Adipocyte (in vitro differentiated cells): ENCODE data around the gene ZFX.

Experiments used
- DNase-seq: peaks from one replicate; pipeline ENCODE4 v3.0.0-alpha.2; 2015; ENCODE audit warnings: low read depth
- H3K27me3 ChIP-seq: replicated peaks from 2 replicates; pipeline ENCODE4 v1.7.0; 2013; ENCODE audit warnings: mild to moderate bottlenecking, low read length, moderate library complexity; ENCODE audit not compliant: control insufficient read depth, insufficient read depth
- H3K36me3 ChIP-seq: 2 replicates; pipeline ENCODE4 v1.7.0; 2013; ENCODE audit warnings: low read length, mild to moderate bottlenecking, moderate library complexity; ENCODE audit not compliant: control insufficient read depth, insufficient read depth, severe bottlenecking
- H3K4me1 ChIP-seq: 2 replicates; pipeline ENCODE4 v1.7.0; 2013; ENCODE audit warnings: mild to moderate bottlenecking, low read length, moderate library complexity; ENCODE audit not compliant: control insufficient read depth, insufficient read depth
- H3K4me3 ChIP-seq: 2 replicates; pipeline ENCODE4 v1.7.0; 2013; ENCODE audit warnings: mild to moderate bottlenecking, low read length, moderate library complexity
- H3K9ac ChIP-seq: 2 replicates; pipeline ENCODE4 v1.7.0; 2013; ENCODE audit warnings: mild to moderate bottlenecking, low read length, moderate library complexity
- H3K9me3 ChIP-seq: 2 replicates; pipeline ENCODE4 v1.7.0; 2013; ENCODE audit warnings: mild to moderate bottlenecking, low read length, moderate library complexity; ENCODE audit not compliant: control insufficient read depth

ZFX gene

DNA sequence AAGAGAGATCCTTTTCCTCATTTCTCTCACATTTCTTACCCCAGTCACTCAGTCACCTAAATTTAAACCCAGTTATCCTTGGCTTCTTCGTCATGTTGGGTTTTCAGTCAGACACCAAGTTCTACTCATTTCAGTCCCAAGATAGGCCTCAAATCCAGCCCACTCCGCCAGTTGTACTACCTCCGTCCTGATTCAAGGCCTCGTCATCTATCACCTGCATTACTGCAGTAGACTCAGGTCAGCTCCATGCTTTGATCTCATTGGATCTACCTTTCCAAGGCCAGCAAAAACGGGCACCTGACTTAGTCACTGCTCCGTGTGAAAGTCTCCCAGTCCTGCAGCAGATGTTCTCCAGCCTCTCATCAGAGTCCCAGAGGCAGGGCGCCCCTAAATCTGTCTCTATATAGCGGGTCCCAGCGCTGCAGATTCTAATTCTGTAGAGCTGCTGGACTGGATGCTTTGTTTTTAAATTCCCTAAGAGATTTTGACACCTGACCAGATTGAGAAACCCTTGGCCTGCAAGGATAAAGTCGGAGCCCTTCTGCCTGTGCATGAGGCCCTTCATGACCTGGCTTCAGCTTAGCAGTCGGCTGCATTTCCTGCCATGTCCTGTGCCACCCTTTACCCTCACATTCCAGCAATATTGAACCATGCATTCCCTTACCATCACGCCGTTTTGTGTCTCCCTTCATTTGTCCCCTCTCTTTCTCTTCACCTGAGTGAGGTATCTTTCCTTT, 53.7 kb downstream of the ZFX start:
- Histone ChIP-seq H3K4me1 (peaks cover 49% of the 10 kb centered on the region), H3K4me3 (no peak overlapping the region), H3K9me3 (no peaks in the 10 kb centered on the region), H3K9ac (no peak overlapping the region), H3K27me3 (no peaks in the 10 kb centered on the region), H3K36me3 (peaks cover 34% of the 10 kb centered on the region)
- DNase-seq, result no peak

DNA sequence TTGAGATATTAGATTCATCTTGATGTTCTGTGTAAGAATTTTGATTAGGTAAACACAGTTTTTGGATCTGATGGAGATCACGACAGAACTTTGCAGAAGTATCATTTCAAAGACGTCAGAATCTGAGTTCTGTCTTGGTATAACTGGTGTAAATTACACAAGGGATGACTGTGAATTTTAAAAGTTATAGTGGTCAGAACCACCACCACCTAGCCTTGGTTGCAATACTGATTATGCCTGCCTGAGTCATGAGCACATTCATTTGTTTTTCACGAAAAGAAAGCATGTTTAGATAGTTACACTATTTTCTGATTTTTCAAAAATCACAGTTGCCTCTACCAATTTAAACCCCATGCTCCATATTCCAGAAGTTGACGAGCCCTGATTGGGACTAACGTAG, 54.8 kb downstream of the ZFX start:
- H3K4me1 ChIP-seq, result peaks cover 49% of the 10 kb centered on the region
- DNase-seq, result peak; percentile 14
- peaks cover 41% of the 10 kb centered on the region for H3K36me3 ChIP-seq
- H3K9me3 ChIP-seq, result no peaks in the 10 kb centered on the region
- no peak overlapping the region for H3K9ac ChIP-seq
- no peak overlapping the region for H3K4me3 ChIP-seq
- no peaks in the 10 kb centered on the region for H3K27me3 ChIP-seq

DNA sequence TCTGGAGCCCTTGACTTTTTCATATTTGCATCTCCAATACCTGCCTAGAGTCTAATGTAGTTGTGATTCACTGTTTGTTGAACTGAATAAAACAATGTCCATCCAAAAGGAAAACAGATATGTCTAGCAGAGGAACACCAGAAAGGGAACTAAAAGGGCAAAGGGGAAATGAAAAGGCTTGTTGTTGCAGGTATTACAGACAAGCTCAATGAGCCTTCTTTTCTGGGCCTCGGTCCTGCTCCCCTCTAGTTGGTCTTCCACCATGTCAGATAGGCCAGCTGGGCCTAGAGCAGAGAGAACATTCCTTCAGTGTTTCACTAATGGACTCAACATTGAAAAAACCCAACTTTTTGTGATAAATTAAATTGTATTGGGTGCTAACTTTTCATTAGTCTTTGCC, 55.4 kb downstream of the ZFX start:
- Histone ChIP-seq H3K4me1 (peaks cover 47% of the 10 kb centered on the region), H3K9ac (no peak overlapping the region), H3K36me3 (peaks cover 47% of the 10 kb centered on the region), H3K4me3 (no peak overlapping the region), H3K9me3 (no peaks in the 10 kb centered on the region), H3K27me3 (no peaks in the 10 kb centered on the region)
- no peak for DNase-seq

DNA sequence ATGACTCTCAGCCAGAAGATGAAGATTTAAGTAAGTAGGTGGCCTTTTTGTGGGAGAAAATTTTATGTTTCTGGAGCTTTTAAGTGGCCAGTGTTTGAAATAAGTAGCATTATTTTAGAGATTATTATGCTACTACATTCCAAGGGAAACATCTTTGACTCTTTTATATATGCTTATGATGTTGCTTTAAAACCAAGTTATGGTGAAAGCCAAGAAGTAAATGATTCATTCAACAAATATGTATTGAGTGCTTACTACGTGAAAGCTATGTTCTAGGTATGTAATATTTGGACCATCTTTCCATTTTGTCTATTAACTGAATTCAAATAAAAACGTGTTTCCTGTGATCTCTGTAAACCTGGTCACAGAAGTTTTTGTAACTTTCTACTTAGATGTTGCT, 58.3 kb downstream of the ZFX start:
- H3K36me3 ChIP-seq, result peaks cover 72% of the 10 kb centered on the region
- peak; percentile 32 for DNase-seq

DNA sequence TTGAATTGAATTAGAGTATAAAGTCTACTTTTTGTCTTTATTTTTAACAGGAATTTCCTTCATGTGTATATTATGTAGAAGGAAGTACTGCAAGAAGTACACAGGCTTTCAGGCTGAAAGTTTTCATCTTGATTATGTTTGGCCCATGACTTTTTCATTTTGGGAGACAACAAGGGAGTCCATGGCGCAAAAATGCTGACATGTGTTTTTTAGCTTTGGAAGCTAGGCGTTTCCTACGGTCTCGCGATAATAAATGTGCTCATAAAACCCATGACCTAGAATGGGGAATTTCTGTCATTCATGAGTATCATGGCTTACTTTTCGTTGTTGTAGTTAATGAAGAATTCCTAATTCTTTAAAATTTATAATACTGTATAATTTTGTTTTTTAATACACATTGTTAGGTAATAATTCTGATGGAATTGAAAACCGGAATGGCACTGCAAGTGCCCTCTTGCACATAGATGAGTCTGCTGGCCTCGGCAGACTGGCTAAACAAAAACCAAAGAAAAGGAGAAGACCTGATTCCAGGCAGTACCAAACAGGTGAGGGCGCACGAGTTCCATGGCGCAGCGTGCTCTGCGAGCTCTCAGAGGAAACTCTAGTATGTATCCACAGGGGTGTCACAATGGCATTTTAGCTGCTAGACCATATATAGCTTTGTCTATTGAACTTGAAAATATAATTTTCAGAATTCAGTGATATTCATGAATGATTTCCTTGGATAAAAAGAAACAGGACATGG, 59.1 kb downstream of the ZFX start:
- Histone ChIP-seq H3K9me3 (no peaks in the 10 kb centered on the region), H3K4me3 (no peak overlapping the region), H3K4me1 (peaks cover 16% of the 10 kb centered on the region), H3K36me3 (peaks cover 70% of the 10 kb centered on the region), H3K27me3 (no peaks in the 10 kb centered on the region), H3K9ac (no peak overlapping the region)
- DNase-seq, result no peak

More for the DNA sequence above, 58.3 kb downstream of the ZFX start:
- no peak overlapping the region for H3K4me3 ChIP-seq
- H3K4me1 ChIP-seq, result peaks cover 19% of the 10 kb centered on the region
- H3K9ac ChIP-seq, result no peak overlapping the region
- no peaks in the 10 kb centered on the region for H3K27me3 ChIP-seq
- no peaks in the 10 kb centered on the region for H3K9me3 ChIP-seq

DNA sequence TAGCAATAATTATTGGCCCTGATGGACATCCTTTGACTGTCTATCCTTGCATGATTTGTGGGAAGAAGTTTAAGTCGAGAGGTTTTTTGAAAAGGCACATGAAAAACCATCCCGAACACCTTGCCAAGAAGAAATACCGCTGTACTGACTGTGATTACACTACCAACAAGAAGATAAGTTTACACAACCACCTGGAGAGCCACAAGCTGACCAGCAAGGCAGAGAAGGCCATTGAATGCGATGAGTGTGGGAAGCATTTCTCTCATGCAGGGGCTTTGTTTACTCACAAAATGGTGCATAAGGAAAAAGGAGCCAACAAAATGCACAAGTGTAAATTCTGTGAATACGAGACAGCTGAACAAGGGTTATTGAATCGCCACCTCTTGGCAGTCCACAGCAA, 60.7 kb downstream of the ZFX start:
- Histone ChIP-seq H3K36me3 (peaks cover 74% of the 10 kb centered on the region), H3K9ac (no peak overlapping the region), H3K4me3 (no peak overlapping the region), H3K27me3 (no peaks in the 10 kb centered on the region), H3K9me3 (no peaks in the 10 kb centered on the region), H3K4me1 (peaks cover 8% of the 10 kb centered on the region)
- no peak for DNase-seq

DNA sequence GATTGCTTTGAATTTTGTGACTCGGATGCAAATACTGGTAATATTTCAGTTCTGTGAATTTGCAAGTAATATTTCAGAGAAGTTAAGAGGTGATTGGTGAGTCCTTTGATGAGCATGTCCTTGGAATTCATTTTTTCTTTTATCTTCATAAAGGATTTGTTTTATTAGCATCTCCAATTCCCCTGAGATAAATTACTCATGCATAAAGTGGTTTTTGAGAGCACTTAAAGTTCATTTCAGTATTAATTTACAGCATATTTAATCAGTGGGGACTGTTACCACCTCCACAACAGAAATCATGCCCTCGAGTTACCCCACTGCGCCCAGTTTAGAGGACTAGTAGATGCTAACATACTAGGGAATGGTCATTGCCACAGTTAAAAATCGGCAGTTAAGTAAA, 65.0 kb downstream of the ZFX start:
- Histone ChIP-seq H3K36me3 (peaks cover 49% of the 10 kb centered on the region), H3K4me1 (peaks cover 14% of the 10 kb centered on the region), H3K9ac (no peak overlapping the region), H3K4me3 (no peak overlapping the region), H3K27me3 (no peaks in the 10 kb centered on the region), H3K9me3 (no peaks in the 10 kb centered on the region)
- no peak for DNase-seq

DNA sequence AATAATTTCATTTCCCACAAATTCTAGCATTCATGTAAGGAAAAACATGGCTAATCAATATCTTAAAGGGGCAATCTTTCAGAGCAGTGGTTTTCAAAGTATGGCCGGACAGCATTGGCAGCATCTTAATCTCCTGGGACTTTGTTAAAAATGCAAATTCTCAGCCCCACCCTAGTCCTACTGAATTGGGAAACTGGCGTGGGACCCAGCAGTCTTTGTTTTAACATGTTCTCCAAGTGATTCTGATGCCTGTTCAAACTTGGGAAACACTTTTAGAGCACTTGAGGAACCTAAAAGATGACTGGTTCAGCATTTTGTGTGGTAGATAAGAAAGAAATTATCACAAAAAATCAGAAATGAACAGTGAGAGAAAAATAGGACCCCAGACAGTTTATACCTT, 65.7 kb downstream of the ZFX start:
- Histone ChIP-seq H3K9me3 (no peaks in the 10 kb centered on the region), H3K4me3 (no peak overlapping the region), H3K4me1 (peaks cover 14% of the 10 kb centered on the region), H3K27me3 (no peaks in the 10 kb centered on the region), H3K36me3 (peaks cover 42% of the 10 kb centered on the region), H3K9ac (no peak overlapping the region)
- DNase-seq, result no peak

DNA sequence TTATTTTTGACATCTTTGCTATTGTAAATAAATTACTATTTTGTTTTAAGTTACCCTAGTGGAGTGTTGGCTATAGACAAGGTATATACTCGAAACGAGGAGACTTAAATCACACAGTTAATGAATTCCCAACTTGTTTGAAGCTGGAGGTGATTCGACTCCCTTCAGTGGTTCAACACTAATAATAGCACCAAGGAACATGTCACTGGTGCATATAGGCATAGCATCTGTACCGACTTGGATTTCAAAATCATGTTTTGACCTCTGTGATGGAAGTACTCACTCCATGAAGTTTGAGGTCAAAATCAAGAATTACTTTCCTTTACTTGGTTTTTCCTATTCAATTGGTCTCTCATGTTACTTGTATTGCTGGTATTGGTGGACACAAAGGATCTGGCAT, 66.5 kb downstream of the ZFX start:
- H3K9me3 ChIP-seq, result no peaks in the 10 kb centered on the region
- H3K27me3 ChIP-seq, result no peaks in the 10 kb centered on the region
- no peak for DNase-seq
- peaks cover 14% of the 10 kb centered on the region for H3K4me1 ChIP-seq
- no peak overlapping the region for H3K4me3 ChIP-seq
- peaks cover 34% of the 10 kb centered on the region for H3K36me3 ChIP-seq
- H3K9ac ChIP-seq, result no peak overlapping the region

DNA sequence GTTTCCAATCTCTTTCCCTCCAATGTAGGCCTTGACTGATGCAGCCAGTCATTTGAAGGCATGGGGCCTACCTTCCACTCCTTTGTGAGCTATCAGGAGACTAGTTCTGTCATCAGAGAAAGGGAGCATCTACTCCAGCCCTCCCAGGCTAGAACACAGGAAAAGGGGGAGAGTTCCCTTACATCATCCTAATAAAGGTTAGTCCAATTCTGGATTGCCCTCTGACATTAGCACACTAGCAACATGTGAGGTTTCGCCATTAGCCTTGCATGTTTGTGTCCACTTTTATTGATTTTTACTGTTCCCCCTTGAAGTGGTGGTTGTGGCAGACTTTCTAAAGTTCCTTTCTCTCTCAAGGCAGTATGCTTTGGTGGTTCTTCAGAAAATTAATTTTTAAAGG, 67.3 kb downstream of the ZFX start:
- H3K4me3 ChIP-seq, result no peak overlapping the region
- H3K27me3 ChIP-seq, result no peaks in the 10 kb centered on the region
- peaks cover 27% of the 10 kb centered on the region for H3K36me3 ChIP-seq
- DNase-seq, result no peak
- H3K4me1 ChIP-seq, result peaks cover 14% of the 10 kb centered on the region
- no peak overlapping the region for H3K9ac ChIP-seq
- H3K9me3 ChIP-seq, result no peaks in the 10 kb centered on the region

DNA sequence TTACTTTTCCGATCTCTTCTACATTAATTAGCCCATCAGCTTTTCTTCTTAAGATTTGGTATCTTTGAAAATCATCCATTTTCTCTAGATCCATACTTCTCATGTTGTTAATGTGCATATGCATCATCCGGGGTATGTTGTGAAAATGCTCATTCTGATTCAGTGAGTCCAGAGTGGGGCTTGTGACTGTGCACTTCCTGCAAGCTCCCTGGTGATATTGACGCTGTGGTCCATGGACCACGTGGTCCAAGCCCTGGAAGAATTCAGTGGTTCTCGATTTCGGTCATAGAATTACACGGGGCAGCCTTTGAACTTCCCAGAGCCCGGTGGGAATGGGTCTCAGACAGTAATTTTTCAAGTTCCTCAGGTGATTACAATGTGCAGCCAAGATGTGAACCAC, 69.8 kb downstream of the ZFX start:
- Histone ChIP-seq H3K4me3 (no peak overlapping the region), H3K36me3 (peaks cover 9% of the 10 kb centered on the region)
- DNase-seq, result no peak

More for the DNA sequence above, 69.8 kb downstream of the ZFX start:
- Histone ChIP-seq H3K27me3 (no peaks in the 10 kb centered on the region), H3K9ac (no peak overlapping the region), H3K9me3 (no peaks in the 10 kb centered on the region), H3K4me1 (peaks cover 14% of the 10 kb centered on the region)
